Panc1 (cell line): ENCODE data around the gene PLS3. TPM values are rescaled to one million over a fixed set of nuclear protein-coding genes. Genes with fewer than 3 reads are reported as not detected.

ENCODE experiments used
- ATAC-seq: fragments of 200-7000 bp; cut with Tn5 transposase; 2 replicates; pipeline ENCODE4 v1.9.1; 2020; ENCODE audit warnings: mild to moderate bottlenecking, moderate library complexity
- BruUV-seq: library from RNA; stranded (reverse); fragments of 400-500 nt; replicated peaks from 2 replicates; lab custom pipeline; 2021; lab: Mats Ljungman, UMichigan
- CTCF ChIA-PET: fragments of 300-600 bp; sonication (Branson Sonifier 250); formaldehyde crosslinking; loops from one replicate; lab custom pipeline; 2022; ENCODE audit warnings: antibody characterized with exemption; lab: Charles Lee
- POLR2A ChIA-PET: fragments of 300-600 bp; sonication (Branson Sonifier 250); formaldehyde crosslinking; loops from one replicate; lab custom pipeline; 2022; ENCODE audit warnings: antibody characterized with exemption; lab: Charles Lee
- DNase-seq: peaks from one replicate; pipeline ENCODE4 v3.0.0-alpha.2; 2010; ENCODE audit warnings: low read depth, low spot score
- H3K27ac ChIP-seq: 2 replicates; pipeline ENCODE4 v1.5.1; 2011; ENCODE audit warnings: mild to moderate bottlenecking, low read length, inconsistent platforms
- H3K27me3 ChIP-seq: fragments of 200-500 bp; sonication (Bioruptor generic); 2 replicates; pipeline ENCODE4 v1.6.0; 2014; ENCODE audit warnings: low read length, inconsistent platforms; ENCODE audit not compliant: control insufficient read depth, insufficient read depth
- H3K36me3 ChIP-seq: fragments of 200-500 bp; sonication (Bioruptor generic); 2 replicates; pipeline ENCODE4 v1.5.1; 2014; ENCODE audit warnings: inconsistent platforms, mild to moderate bottlenecking, low read length, moderate library complexity; ENCODE audit not compliant: control insufficient read depth, insufficient read depth
- H3K4me1 ChIP-seq: 2 replicates; pipeline ENCODE4 v1.5.1; 2011; ENCODE audit warnings: inconsistent platforms, mild to moderate bottlenecking, low read length, moderate library complexity; ENCODE audit not compliant: control insufficient read depth, insufficient read depth
- H3K4me3 ChIP-seq, 2 experiments: 2 replicates each; pipeline ENCODE4 v1.5.1; 2011 to 2012; ENCODE audit warnings: low read depth in 2 of 2, low read length in 2 of 2, mild to moderate bottlenecking in 2 of 2, inconsistent platforms in 1 of 2, moderate library complexity in 1 of 2
- H3K9me3 ChIP-seq: fragments of 200-500 bp; sonication (Bioruptor generic); 2 replicates; pipeline ENCODE4 v1.5.1; 2014; ENCODE audit warnings: low read depth, mild to moderate bottlenecking, inconsistent platforms, low read length, moderate library complexity; ENCODE audit not compliant: control insufficient read depth, insufficient read depth
- POLR2AphosphoS5 ChIP-seq: IDR thresholded peaks from 2 replicates; pipeline ENCODE4 v1.6.1; 2012; ENCODE audit warnings: mild to moderate bottlenecking, low read depth, low read length, moderate library complexity
- SIN3A ChIP-seq: IDR thresholded peaks from 2 replicates; pipeline ENCODE4 v1.6.1; 2012; ENCODE audit warnings: low read depth, mild to moderate bottlenecking, low read length, moderate library complexity, borderline replicate concordance; ENCODE audit not compliant: insufficient read depth
- TCF7L2 ChIP-seq: IDR thresholded peaks from 2 replicates; pipeline ENCODE4 v1.6.1; 2011; ENCODE audit warnings: mild to moderate bottlenecking, low read depth, low read length, inconsistent platforms
- in situ Hi-C: cut with HindIII; loops from 2 replicates; pipeline ENCODE4 v1.10.0; 2016; ENCODE audit warnings: low sequenced_read_pairs, low pct_unique_long_range_greater_than_20kb
- intact Hi-C: fragments of 100-400 bp; cut with micrococcal nuclease; formaldehyde crosslinking; loops from one replicate; pipeline ENCODE4 v1.10.0; 2022; ENCODE audit not compliant: unreplicated experiment
- total RNA-seq: library from RNA; stranded (reverse); gene quantifications from one replicate; pipeline ENCODE4 v1.2.1, GENCODE V29; 2021; ENCODE audit not compliant: unreplicated experiment
- TF ChIP-seq, protein P1 (sequence below), 2 experiments: IDR thresholded peaks; 2 replicates each; pipeline ENCODE4 v1.6.1; 2011 to 2012; ENCODE audit warnings: low read depth in 2 of 2, control low read depth in 1 of 2, low read length in 1 of 2, mild to moderate bottlenecking in 1 of 2, moderate library complexity in 1 of 2; ENCODE audit not compliant: insufficient read depth in 1 of 2
- TF ChIP-seq, protein P2 (sequence below): fragments of 450-650 bp; IDR thresholded peaks from 2 replicates; pipeline ENCODE4 v1.5.1; 2017; ENCODE audit warnings: mild to moderate bottlenecking

PLS3 gene
- total RNA-seq, 1 experiment from 2014 or later = 164 TPM

DNA sequence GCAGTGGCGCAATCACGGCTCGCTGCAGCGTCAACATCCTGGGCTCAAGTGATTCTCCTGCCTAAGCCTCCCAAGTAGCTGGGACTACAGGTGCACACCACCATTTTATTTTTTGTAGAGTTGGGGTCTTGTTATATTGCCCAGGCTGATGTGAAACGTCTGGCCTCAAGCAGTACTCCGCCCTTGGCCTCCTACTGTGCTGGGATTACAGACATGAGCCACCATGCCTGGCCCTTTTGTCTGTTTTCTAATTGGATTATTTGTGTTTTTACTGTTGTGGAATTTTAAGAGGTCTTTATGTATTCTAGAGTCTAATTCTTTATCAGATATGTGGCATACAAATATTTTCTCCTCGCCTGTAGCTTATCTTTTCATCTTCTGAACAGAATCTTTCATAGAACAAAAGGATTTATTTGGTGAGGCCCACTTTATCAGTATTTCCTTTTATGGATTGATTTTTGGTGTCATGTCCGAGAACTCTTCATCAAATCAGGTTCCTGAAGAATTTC, 18.9 kb downstream of the PLS3 start:
- POLR2A ChIA-PET = interaction anchor here (0.6 kb wide), 1 partner anchor 14 kb away, joined by 9 read pairs; no protein-coding TSS in a partner anchor
- BruUV-seq = no TSS peak
- DNase-seq (no peak), ATAC-seq (no peak)
- TF ChIP-seq TCF7L2 = no peak
- TF ChIP-seq, protein P1, sequence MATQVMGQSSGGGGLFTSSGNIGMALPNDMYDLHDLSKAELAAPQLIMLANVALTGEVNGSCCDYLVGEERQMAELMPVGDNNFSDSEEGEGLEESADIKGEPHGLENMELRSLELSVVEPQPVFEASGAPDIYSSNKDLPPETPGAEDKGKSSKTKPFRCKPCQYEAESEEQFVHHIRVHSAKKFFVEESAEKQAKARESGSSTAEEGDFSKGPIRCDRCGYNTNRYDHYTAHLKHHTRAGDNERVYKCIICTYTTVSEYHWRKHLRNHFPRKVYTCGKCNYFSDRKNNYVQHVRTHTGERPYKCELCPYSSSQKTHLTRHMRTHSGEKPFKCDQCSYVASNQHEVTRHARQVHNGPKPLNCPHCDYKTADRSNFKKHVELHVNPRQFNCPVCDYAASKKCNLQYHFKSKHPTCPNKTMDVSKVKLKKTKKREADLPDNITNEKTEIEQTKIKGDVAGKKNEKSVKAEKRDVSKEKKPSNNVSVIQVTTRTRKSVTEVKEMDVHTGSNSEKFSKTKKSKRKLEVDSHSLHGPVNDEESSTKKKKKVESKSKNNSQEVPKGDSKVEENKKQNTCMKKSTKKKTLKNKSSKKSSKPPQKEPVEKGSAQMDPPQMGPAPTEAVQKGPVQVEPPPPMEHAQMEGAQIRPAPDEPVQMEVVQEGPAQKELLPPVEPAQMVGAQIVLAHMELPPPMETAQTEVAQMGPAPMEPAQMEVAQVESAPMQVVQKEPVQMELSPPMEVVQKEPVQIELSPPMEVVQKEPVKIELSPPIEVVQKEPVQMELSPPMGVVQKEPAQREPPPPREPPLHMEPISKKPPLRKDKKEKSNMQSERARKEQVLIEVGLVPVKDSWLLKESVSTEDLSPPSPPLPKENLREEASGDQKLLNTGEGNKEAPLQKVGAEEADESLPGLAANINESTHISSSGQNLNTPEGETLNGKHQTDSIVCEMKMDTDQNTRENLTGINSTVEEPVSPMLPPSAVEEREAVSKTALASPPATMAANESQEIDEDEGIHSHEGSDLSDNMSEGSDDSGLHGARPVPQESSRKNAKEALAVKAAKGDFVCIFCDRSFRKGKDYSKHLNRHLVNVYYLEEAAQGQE (IDR thresholded peaks at IDR 0.05; ENCODE audit: insufficient read depth in 1 of 2, low read depth in 2 of 2, low read length in 1 of 2) = no peak
- TF ChIP-seq SIN3A = no peak
- TF ChIP-seq, protein P2, sequence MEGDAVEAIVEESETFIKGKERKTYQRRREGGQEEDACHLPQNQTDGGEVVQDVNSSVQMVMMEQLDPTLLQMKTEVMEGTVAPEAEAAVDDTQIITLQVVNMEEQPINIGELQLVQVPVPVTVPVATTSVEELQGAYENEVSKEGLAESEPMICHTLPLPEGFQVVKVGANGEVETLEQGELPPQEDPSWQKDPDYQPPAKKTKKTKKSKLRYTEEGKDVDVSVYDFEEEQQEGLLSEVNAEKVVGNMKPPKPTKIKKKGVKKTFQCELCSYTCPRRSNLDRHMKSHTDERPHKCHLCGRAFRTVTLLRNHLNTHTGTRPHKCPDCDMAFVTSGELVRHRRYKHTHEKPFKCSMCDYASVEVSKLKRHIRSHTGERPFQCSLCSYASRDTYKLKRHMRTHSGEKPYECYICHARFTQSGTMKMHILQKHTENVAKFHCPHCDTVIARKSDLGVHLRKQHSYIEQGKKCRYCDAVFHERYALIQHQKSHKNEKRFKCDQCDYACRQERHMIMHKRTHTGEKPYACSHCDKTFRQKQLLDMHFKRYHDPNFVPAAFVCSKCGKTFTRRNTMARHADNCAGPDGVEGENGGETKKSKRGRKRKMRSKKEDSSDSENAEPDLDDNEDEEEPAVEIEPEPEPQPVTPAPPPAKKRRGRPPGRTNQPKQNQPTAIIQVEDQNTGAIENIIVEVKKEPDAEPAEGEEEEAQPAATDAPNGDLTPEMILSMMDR = no peak
- no peak for TF ChIP-seq POLR2AphosphoS5
- CTCF ChIA-PET = no interaction called here
- no peak overlapping the region for H3K4me3 ChIP-seq
- intact Hi-C loops = no loop called here
- H3K27ac ChIP-seq = no peak overlapping the region
- no peaks in the 10 kb centered on the region; the same call in 1 of the 2 replicates for H3K36me3 ChIP-seq
- no peaks in the 10 kb centered on the region for H3K9me3 ChIP-seq
- H3K4me1 ChIP-seq = peaks cover 14% of the 10 kb centered on the region
- in situ Hi-C loops = no loop called here
- no peaks in the 10 kb centered on the region for H3K27me3 ChIP-seq

DNA sequence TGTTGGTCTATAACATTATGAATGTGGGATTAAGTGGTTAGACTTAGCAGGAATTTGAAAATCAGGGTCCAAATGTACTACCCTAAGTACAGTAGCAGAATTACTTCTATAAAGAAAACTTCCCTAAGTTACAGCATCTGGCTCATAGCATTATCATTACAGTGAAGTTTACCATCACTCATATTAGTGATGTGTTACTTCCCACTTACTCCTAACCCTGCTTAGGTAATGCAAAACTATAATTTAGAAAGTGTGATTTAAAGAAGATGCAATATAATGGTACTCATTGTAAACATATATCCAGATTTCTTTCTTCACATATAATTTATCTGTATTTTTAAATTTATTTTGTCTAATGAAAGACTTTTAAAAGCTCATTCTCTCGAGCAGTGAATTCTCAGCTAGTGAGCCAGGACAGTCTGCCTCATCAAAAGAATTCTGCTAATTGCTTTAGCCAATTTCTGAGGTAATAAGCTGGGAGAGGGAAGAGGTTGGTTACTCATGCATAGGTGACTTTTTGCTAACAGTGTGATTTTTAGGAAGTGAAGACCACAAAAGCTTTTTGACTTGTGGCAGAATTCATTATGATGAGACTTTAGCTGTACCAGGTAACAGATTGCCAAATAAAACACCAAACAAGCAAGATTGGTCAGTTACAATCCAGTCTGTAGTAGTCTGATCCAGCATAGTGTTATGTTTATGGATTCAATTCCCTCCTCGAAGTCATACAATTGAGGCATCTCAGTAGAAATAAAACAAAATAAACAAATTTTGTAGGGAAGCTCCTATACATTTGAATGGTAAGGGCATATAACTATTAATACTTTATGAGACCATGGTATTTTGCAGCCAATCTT, 21.0 kb downstream of the PLS3 start:
- ChIA-PET POLR2A (no interaction called here), CTCF (interaction anchor here (0.6 kb wide), 1 partner anchor 58 kb away, joined by 5 read pairs; no protein-coding TSS in a partner anchor)
- no peaks in the 10 kb centered on the region for H3K9me3 ChIP-seq
- DNase-seq = no peak
- no peak for ATAC-seq
- TF ChIP-seq, protein P2 = no peak
- TF ChIP-seq SIN3A (no peak), POLR2AphosphoS5 (no peak), TCF7L2 (no peak)
- TF ChIP-seq, protein P1 (IDR thresholded peaks at IDR 0.05; ENCODE audit: insufficient read depth in 1 of 2, low read depth in 2 of 2, low read length in 1 of 2) = no peak
- H3K27ac ChIP-seq = no peak overlapping the region
- H3K4me3 ChIP-seq = no peak overlapping the region
- in situ Hi-C loops (no loop called here), intact Hi-C loops (no loop called here)
- BruUV-seq = no TSS peak
- peaks cover 14% of the 10 kb centered on the region for H3K4me1 ChIP-seq
- H3K27me3 ChIP-seq = no peaks in the 10 kb centered on the region
- H3K36me3 ChIP-seq = no peaks in the 10 kb centered on the region
